K562 (cell line): ENCODE results near the gene FEN1. TPM values are rescaled to one million over a fixed set of nuclear protein-coding genes. Genes with fewer than 3 reads are reported as not detected.

ENCODE experiments used
- BHLHE40 ChIP-seq: IDR thresholded peaks from 2 replicates; pipeline ENCODE4 v1.6.1; 2011; ENCODE audit warnings: low read length, improper control_type of control experiment
- BRF1 ChIP-seq: IDR thresholded peaks from 3 replicates; pipeline ENCODE4 v1.6.1; 2011; ENCODE audit warnings: borderline replicate concordance, mild to moderate bottlenecking; ENCODE audit not compliant: insufficient read length; ENCODE audit errors: extremely low read depth
- CBX2 ChIP-seq: fragments of 200-600 bp; sonication (generic); IDR thresholded peaks from one replicate; pipeline ENCODE4 v1.6.1; 2012; ENCODE audit warnings: mild to moderate bottlenecking, low read length, inconsistent platforms; ENCODE audit not compliant: insufficient read depth, poor library complexity, severe bottlenecking
- EP300 ChIP-seq: IDR thresholded peaks from 2 replicates; pipeline ENCODE4 v1.6.1; 2012; ENCODE audit warnings: low read length, improper control_type of control experiment
- ETV5 ChIP-seq: sonication (generic); formaldehyde crosslinking; IDR thresholded peaks from 2 replicates; pipeline ENCODE4 v1.4.0; 2020; ENCODE audit warnings: low read depth, mild to moderate bottlenecking, missing genetic modification reagents
- GABPB1 ChIP-seq: sonication (generic); formaldehyde crosslinking; IDR thresholded peaks from 2 replicates; pipeline ENCODE4 v1.8.0; 2022; ENCODE audit warnings: mild to moderate bottlenecking, missing genetic modification reagents
- GATAD2A ChIP-seq: fragments of 450-650 bp; IDR thresholded peaks from 2 replicates; pipeline ENCODE4 v1.6.1; 2017
- MAZ ChIP-seq, 2 experiments: fragments of 450-650 bp in 1 of 2; sonication (generic) in 1 of 2; formaldehyde crosslinking; IDR thresholded peaks in 1 of 2; conservative IDR thresholded peaks in 1 of 2; 2 replicates each; pipeline versions ENCODE4 v1.4.0 to v1.5.0; 2020; ENCODE audit warnings: mild to moderate bottlenecking in 1 of 2, missing genetic modification reagents in 1 of 2
- MED1 ChIP-seq: sonication (generic); formaldehyde crosslinking; IDR thresholded peaks from 2 replicates; pipeline ENCODE4 v1.8.1; 2023; ENCODE audit warnings: missing genetic modification reagents, borderline replicate concordance
- MTA1 ChIP-seq: fragments of 450-650 bp; IDR thresholded peaks from 2 replicates; pipeline ENCODE4 v1.6.1; 2017; ENCODE audit warnings: borderline replicate concordance
- MXI1 ChIP-seq: IDR thresholded peaks from 2 replicates; pipeline ENCODE4 v1.6.1; 2011; ENCODE audit warnings: low read depth, mild to moderate bottlenecking, improper control_type of control experiment, low read length
- NCOA2 ChIP-seq, 2 experiments: fragments of 450-650 bp; IDR thresholded peaks; 2 replicates each; pipeline ENCODE4 v1.6.1; 2018; ENCODE audit warnings: mild to moderate bottlenecking in 2 of 2, moderate library complexity in 1 of 2; ENCODE audit not compliant: partially characterized antibody in 2 of 2
- NEUROD1 ChIP-seq: fragments of 150-350 bp; IDR thresholded peaks from 2 replicates; pipeline ENCODE4 v1.6.1; 2014; ENCODE audit warnings: borderline replicate concordance, low read length, low read depth; ENCODE audit not compliant: partially characterized antibody
- RHOXF2B ChIP-seq: fragments of 250-450 bp; sonication (Bioruptor Pico); conservative IDR thresholded peaks from 2 replicates; pipeline ENCODE4 v1.5.1; 2021
- SP1 ChIP-seq: sonication (generic); formaldehyde crosslinking; IDR thresholded peaks from 2 replicates; pipeline ENCODE4 v1.8.1; 2022; ENCODE audit warnings: mild to moderate bottlenecking, missing genetic modification reagents
- TAF9B ChIP-seq: fragments of 450-650 bp; IDR thresholded peaks from 2 replicates; pipeline ENCODE4 v1.6.1; 2018; ENCODE audit warnings: mild to moderate bottlenecking; ENCODE audit not compliant: partially characterized antibody
- TBP ChIP-seq: optimal IDR thresholded peaks from 2 replicates; pipeline ENCODE3; 2011; ENCODE audit warnings: low read depth, low read length, improper control_type of control experiment
- TCF7 ChIP-seq: sonication (generic); IDR thresholded peaks from 2 replicates; pipeline ENCODE4 v1.6.1; 2016; ENCODE audit warnings: antibody characterized with exemption, borderline replicate concordance
- ZBTB8A ChIP-seq: fragments of 450-650 bp; IDR thresholded peaks from 2 replicates; pipeline ENCODE4 v1.6.1; 2018; ENCODE audit warnings: mild to moderate bottlenecking, moderate library complexity; ENCODE audit not compliant: partially characterized antibody
- ZNF184 ChIP-seq: sonication (generic); formaldehyde crosslinking; IDR thresholded peaks from 2 replicates; pipeline ENCODE4 v1.5.0; 2020; ENCODE audit warnings: missing genetic modification reagents
- ZNF77 ChIP-seq: fragments of 250-450 bp; sonication (Bioruptor Pico); IDR thresholded peaks from 2 replicates; pipeline ENCODE4 v1.5.0; 2020
- polyA plus RNA-seq, 8 experiments: library from polyadenylated mRNA; depleted of rRNA in 4 of 8; stranded (reverse) in 5 of 8; unstranded in 3 of 8; fragments of >200 nt; fragmentation: Nextera tagmentation in 2 of 8; fragmentation: Illumina TruSeq in 1 of 8; extraction: Ambion mirVana in 2 of 8; extraction: Trizol in 1 of 8; gene quantifications; 2 replicates each; pipeline versions ENCODE4 v1.2.1 to v1.2.3, GENCODE V29; 2011 to 2014; ENCODE audit warnings: inconsistent platforms in 1 of 8, missing spikeins in 1 of 8
- total RNA-seq, 7 experiments: library from RNA; depleted of rRNA in 6 of 7; stranded (reverse); fragments of >200 nt in 6 of 7; fragmentation: Illumina TruSeq in 2 of 7; extraction: Trizol in 2 of 7; gene quantifications; 2 replicates each; pipeline versions ENCODE4 v1.2.1 to v1.2.3, GENCODE V29; 2011 to 2021; ENCODE audit warnings: low replicate concordance in 1 of 7
- TF ChIP-seq, protein P1 (sequence below): fragments of 250-450 bp; sonication (Bioruptor Pico); IDR thresholded peaks from 2 replicates; pipeline ENCODE4 v1.5.0; 2021; ENCODE audit warnings: mild to moderate bottlenecking, moderate library complexity
- TF ChIP-seq, protein P2 (sequence below): fragments of 450-650 bp; formaldehyde crosslinking; IDR thresholded peaks from 2 replicates; pipeline ENCODE4 v1.4.0; 2020; ENCODE audit warnings: mild to moderate bottlenecking, moderate library complexity

The FEN1 gene
- total and polyA plus RNA-seq, 9 of the 15 experiments (the other 6 are each of a cell fraction or from before 2014, with no cell fraction given) = 58.1 to 156 (median 137) TPM

DNA sequence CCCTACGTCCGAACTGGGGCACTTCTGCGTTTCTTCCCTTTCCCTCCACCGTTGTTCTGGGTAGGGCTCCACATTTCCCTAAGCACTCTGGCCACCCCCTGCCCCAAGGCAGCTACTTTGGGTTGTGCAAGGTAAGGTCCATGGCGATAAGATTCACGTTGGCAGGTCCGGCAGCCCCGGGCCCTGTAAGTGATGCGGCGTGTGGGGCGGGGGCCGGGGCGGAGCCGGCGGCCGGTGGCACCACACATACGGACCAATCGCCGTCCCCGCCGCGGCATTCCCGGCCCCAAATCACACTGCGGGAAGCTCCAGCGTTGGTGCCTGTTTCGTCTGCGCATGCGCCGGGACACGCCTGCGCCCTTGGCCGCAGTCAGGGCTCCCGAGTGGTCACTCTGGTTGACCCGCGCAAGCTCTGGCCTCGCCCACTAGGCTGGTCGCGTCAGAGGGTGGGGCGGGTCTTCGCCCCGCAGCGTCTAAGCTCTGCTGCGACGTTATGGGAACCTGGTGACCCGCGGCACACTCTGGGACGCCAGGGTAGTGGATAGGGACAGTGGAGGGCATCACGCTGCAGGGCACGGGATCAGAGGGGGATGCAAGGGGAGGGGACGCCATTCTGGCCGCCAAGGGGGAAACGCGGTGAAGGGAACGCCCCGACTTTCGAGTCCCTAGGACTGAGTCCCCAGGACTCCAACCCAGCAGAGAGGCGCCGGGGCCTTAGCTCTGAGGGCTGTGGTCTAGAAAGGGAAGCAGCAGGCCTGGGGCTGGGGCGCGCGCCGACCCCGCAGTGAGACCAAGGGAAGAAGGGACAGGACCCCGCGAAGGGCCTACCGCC is 22.5 kb downstream of the FEN1 start (continued):
- no peak for TF ChIP-seq NCOA2 (IDR thresholded peaks at IDR 0.05; ENCODE audit: partially characterized antibody in 2 of 2)
- TF ChIP-seq EP300 = no peak
- peak; percentile 85 for TF ChIP-seq GATAD2A
- TF ChIP-seq SP1 (CRISPR knock-in tag) = peak; percentile 74
- peak; percentile 83 for TF ChIP-seq TBP
- peak; percentile 45 for TF ChIP-seq NEUROD1
- no peak; the same call in 1 of the 2 replicates for TF ChIP-seq RHOXF2B
- TF ChIP-seq GABPB1 (CRISPR knock-in tag) = peak; percentile 73
- no peak for TF ChIP-seq MXI1
- TF ChIP-seq, protein P1, sequence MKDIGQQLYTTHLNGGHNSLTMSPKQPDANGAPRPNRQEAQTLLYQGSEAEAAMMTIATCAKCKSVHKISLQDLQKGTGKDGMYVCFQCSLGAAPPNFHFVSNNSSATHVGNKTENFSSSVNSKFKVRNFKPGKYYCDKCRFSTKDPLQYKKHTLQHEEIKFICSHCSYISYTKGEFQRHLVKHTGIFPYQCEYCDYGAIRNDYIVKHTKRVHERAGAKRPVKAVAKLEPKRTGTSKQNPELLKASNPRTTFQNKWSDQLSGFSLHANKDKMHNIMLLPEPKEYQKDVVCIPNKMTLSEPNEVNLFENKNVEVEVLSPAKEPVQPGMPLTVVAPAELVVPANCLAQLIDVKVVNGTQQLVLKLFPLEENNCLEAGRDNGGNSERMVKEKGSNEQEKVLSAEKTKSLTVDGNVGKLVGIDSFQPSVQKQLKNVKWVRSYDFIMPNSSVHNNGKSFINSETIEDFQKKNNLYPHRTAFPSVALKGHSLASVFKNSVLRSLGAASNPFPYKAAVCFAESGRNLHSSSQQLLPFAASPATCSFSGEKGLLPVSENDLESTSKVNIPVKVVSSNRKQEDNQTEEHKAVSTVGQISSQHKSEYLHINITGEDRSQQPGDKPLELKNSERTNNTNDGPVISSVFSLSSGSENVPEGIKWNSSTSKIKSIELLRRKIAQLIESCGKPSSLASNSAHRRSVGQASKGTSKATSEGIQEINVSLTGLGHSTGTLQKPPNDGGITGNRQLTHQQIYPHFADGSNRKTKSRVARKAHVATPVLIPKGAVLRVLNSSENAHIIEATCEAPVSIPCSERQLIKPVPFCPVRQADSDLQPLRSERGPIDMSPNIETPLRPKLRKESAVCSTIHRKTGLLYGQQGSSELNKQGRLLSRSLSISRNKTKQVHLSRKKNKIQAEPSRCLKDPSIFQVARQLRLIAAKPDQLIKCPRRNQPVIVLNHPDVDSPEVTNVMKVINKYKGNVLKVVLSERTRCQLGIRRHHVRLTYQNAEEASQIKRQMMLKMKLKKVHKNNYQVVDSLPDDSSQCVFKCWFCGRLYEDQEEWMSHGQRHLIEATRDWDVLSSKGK (CRISPR knock-in tag) = 0 out of 2 replicates have a peak, but pooled peaks have one; percentile 29
- TF ChIP-seq, protein P2, sequence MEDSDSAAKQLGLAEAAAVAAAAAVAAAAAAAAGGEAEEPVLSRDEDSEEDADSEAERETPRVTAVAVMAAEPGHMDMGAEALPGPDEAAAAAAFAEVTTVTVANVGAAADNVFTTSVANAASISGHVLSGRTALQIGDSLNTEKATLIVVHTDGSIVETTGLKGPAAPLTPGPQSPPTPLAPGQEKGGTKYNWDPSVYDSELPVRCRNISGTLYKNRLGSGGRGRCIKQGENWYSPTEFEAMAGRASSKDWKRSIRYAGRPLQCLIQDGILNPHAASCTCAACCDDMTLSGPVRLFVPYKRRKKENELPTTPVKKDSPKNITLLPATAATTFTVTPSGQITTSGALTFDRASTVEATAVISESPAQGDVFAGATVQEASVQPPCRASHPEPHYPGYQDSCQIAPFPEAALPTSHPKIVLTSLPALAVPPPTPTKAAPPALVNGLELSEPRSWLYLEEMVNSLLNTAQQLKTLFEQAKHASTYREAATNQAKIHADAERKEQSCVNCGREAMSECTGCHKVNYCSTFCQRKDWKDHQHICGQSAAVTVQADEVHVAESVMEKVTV (CRISPR knock-in tag) = no peak
- no peak for TF ChIP-seq CBX2
- no peak for TF ChIP-seq ZNF184 (CRISPR knock-in tag)
- no peak for TF ChIP-seq BRF1
- TF ChIP-seq MAZ (CRISPR knock-in tag; conservative IDR thresholded peaks at IDR 0.05 in 1 of 2, IDR thresholded peaks at IDR 0.05 in 1 of 2) = peak in 1 of 2 experiments; percentile 84; a peak in 3 of 4 replicates
- TF ChIP-seq MTA1 = no peak; the same call in 1 of the 2 replicates
- TF ChIP-seq ZBTB8A = no peak
- no peak for TF ChIP-seq MED1 (CRISPR knock-in tag)
- TF ChIP-seq TCF7 = 0 out of 2 replicates have a peak, but pooled peaks have one; percentile 5
- no peak; the same call in none of the 2 replicates for TF ChIP-seq ETV5
- no peak for TF ChIP-seq ZNF77 (CRISPR knock-in tag)
- peak; percentile 70 for TF ChIP-seq BHLHE40
- peak; percentile 73 for TF ChIP-seq TAF9B
